GM12875 (cell line): Measurements from ENCODE around the gene GREB1.

Experiments used
- H3K4me3 ChIP-seq: one replicate; pipeline ENCODE4 v1.5.1; 2011; ENCODE audit warnings: low read depth, low read length, control low read depth
- TF ChIP-seq, protein P1 (sequence below): IDR thresholded peaks from 2 replicates; pipeline ENCODE4 v1.5.1; 2011; ENCODE audit warnings: low read depth, mild to moderate bottlenecking, control low read depth, inconsistent platforms, low read length, moderate library complexity, borderline replicate concordance; ENCODE audit not compliant: insufficient read depth

Gene GREB1

DNA sequence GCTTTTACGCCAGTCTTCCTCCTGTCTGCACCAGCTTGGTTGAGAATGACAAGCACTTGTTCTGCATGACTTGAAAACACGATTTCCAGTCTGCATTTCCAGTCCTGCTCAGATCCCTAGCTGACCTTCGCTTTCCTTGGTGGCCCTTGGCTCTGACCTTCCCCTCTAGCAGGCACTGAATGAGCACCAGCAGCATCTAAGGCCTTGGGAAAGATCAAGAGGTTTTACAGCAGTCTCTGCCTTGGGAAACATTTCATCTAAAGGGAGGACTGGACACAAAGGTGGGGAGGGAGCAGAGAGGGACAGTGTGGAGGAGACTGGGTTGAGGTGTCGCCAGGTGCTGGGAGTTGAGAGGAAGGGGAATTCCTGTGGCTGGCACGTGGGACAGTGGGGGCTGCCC, 105.7 kb downstream of the GREB1 start:
- H3K4me3 ChIP-seq: no peak overlapping the region
- TF ChIP-seq, protein P1, sequence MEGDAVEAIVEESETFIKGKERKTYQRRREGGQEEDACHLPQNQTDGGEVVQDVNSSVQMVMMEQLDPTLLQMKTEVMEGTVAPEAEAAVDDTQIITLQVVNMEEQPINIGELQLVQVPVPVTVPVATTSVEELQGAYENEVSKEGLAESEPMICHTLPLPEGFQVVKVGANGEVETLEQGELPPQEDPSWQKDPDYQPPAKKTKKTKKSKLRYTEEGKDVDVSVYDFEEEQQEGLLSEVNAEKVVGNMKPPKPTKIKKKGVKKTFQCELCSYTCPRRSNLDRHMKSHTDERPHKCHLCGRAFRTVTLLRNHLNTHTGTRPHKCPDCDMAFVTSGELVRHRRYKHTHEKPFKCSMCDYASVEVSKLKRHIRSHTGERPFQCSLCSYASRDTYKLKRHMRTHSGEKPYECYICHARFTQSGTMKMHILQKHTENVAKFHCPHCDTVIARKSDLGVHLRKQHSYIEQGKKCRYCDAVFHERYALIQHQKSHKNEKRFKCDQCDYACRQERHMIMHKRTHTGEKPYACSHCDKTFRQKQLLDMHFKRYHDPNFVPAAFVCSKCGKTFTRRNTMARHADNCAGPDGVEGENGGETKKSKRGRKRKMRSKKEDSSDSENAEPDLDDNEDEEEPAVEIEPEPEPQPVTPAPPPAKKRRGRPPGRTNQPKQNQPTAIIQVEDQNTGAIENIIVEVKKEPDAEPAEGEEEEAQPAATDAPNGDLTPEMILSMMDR: no peak

DNA sequence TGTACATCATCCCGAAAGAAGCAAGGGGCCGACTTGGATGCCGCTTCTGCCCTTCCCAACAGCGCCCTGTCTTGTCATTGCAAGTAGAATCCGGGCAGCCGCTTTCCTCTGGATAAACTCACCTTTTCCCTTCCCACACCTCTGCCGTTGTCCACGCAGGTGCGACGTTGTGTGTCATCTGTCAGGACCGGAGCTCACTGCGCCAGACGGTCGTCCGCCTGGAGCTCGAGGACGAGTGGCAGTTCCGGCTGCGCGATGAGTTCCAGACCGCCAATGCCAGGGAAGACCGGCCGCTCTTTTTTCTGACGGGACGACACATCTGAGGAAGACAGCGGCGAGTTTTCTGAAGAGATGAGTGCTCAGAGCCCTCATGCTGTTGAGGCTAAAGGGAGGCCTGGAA, 106.3 kb downstream of the GREB1 start:
- no peak overlapping the region for H3K4me3 ChIP-seq
- TF ChIP-seq, protein P1: no peak

DNA sequence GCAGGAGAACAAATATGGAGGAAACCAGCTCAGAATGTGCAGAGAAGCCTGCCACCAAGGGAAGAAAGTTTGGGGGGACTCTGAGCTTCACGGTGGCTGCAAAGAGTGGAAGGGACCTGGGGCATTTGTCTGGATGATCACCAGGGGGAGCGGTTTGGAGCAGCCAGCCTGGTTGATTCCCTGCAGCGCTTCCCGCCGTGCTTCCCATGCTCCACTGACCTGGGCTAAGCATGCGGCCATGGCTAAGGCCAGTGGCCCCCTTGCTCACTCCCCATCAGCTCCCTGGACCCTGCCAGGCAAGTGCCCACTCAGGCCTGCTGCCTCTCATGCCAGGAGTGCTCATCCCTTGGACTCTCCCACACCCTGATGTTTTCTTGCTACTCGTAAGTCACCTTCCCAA, 109.1 kb downstream of the GREB1 start:
- TF ChIP-seq, protein P1: no peak
- H3K4me3 ChIP-seq: no peak overlapping the region

DNA sequence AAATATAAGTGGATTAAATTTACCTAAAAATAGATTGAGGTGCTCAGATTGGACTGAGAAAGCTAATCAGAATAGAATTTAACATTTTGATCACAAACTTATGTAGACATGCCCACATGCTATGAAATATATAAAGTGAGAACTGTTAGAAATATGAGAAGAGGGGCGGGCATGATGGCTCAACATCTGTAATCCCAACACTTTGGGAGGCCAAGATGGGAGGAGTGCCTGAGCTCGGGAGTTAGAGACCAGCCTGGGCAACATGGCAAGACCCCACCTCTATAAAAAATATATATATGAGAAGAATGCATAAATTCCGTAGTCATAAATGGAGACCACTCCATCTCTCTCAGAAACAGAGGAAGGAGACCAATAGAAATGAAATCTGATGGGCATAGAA, 110.4 kb downstream of the GREB1 start:
- TF ChIP-seq, protein P1: no peak

DNA sequence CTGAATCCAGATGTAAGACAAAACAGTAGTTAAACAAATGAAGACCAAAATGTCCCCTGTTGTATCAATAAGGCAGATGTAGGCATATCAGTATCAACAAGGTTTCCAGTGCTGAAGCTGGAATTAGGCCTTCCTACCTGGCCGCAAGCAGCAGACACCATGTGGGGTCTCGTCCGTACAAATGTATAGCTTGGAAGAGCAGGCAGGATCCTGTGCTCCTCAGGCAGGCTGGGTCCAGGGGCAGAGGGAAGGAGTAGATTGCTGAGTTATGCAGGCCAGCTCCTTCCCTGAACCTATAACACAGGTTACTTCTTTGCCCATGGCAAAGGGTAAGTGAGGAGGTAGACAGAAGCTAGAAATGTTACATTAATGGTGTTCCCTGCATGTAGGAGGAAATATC, 112.7 kb downstream of the GREB1 start:
- TF ChIP-seq, protein P1: no peak
- H3K4me3 ChIP-seq: no peak overlapping the region

More for the DNA sequence above, 110.4 kb downstream of the GREB1 start:
- no peak overlapping the region for H3K4me3 ChIP-seq

DNA sequence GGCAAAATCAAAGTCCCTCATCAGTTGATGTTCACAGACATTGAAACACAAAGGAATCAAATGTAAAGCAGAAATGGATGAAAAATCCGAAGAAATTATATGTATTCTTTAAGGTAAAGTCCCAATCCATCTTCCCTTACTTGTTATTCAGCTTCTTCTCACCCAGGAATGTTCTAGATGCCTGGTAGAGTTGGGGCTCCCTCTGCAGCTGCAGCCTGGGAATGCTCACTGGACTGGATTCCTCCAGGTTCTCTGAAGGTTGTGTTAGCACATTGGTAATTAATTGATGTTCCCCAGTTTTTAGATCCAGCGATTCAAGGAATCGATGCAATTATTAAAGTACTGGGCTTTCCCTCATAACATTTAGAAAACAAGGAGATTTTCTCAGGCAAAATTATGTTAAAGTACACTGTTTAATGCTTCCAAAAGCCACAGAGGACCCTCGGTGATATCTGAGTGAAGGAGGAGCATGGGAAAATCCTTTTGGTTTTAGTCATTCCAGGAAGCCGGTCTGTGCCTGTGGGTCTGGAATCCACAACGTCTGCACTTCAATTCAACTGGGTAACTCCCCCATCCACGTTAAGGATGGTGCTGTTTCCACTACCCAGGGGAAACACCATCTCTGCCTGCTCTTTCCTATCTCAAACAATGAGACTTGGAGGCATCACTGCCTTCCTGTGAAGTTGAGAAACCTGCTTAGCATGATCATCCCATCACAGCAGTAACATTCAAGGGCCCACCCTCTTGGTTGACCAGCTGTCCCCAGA, 114.2 kb downstream of the GREB1 start:
- no peak overlapping the region for H3K4me3 ChIP-seq
- TF ChIP-seq, protein P1: no peak

DNA sequence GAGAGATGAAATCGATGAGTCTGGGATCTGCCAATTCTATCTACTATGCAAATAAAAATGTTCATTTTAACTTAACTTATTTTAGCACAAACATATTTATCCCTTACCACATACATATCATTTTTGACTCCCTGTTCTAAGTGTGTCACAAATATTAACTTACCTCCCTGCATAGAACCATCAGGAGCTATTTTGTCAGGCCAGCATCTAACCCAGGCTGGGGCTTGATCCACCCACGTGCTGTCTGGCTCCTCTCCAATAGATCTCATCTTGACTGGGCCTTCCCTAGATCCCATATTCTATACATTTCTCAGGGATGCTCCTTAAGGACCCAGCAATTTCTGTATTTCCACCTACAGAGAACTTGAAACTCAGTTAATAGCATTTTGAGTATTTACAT, 115.2 kb downstream of the GREB1 start:
- H3K4me3 ChIP-seq: no peak overlapping the region
- TF ChIP-seq, protein P1: no peak
